Gastroesophageal sphincter (tissue), 4 donors: ENCODE data around the gene RBBP6. TPM values are rescaled to one million over a fixed set of nuclear protein-coding genes. Genes with fewer than 3 reads are reported as not detected.

Source experiments
- ATAC-seq: fragments of 150-250 bp; one replicate; pipeline ENCODE4 v1.9.1; 2016; ENCODE audit warnings: mild to moderate bottlenecking, moderate library complexity
- H3K27ac ChIP-seq, 4 donors: fragments of 200-600 bp; sonication (generic) in 3 of 4; 1 replicate in 3 of 4; 2 replicates in 1 of 4; pipeline ENCODE4 v1.5.1; 2016 to 2019
- H3K27me3 ChIP-seq: fragments of 200-600 bp; sonication (generic); one replicate; pipeline ENCODE4 v1.5.1; 2019
- H3K36me3 ChIP-seq, 2 donors: fragments of 200-600 bp; sonication (generic); one replicate each; pipeline ENCODE4 v1.5.1; 2019; ENCODE audit warnings: control low read depth in 1 of 2
- H3K4me1 ChIP-seq, 3 donors: fragments of 200-600 bp; sonication (generic); 1 replicate in 2 of 3; 2 replicates in 1 of 3; pipeline ENCODE4 v1.5.1; 2016 to 2019; ENCODE audit warnings: control low read depth in 2 of 3
- H3K4me3 ChIP-seq, 2 donors: fragments of 200-600 bp; sonication (generic); one replicate each; pipeline ENCODE4 v1.5.1; 2019; ENCODE audit warnings: mild to moderate bottlenecking in 1 of 2, moderate library complexity in 1 of 2
- H3K9me3 ChIP-seq, 3 donors: fragments of 200-600 bp; sonication (generic); one replicate each; pipeline ENCODE4 v1.5.1; 2017 to 2019; ENCODE audit warnings: control low read depth in 2 of 3
- EP300 ChIP-seq: sonication (generic); formaldehyde crosslinking; IDR thresholded peaks from one replicate; pipeline ENCODE4 v1.6.1; 2017; ENCODE audit warnings: antibody characterized with exemption, mild to moderate bottlenecking
- POLR2A ChIP-seq, 2 donors: fragments of 450-650 bp; IDR thresholded peaks; one replicate each; pipeline ENCODE4 v1.6.1; 2017; ENCODE audit warnings: antibody characterized with exemption in 2 of 2, mild to moderate bottlenecking in 2 of 2, moderate library complexity in 1 of 2
- POLR2AphosphoS5 ChIP-seq: sonication (generic); formaldehyde crosslinking; IDR thresholded peaks from one replicate; pipeline ENCODE4 v1.6.1; 2017; ENCODE audit warnings: antibody characterized with exemption
- WGBS, 2 donors: methylation state at CpG; one replicate each; pipeline ENCODE4 v1.1.5; 2018; ENCODE audit warnings: low coverage in 1 of 2; 5-methylcytosine and 5-hydroxymethylcytosine counted together
- total RNA-seq, 4 donors: library from RNA; depleted of rRNA; stranded (reverse); fragments of >200 nt; gene quantifications; one replicate each; pipeline ENCODE4 v1.1.0, GENCODE V29; 2016
- TF ChIP-seq, protein P1 (sequence below), 4 experiments: fragments of 200-600 bp in 2 of 4; fragments of 450-650 bp in 2 of 4; sonication (generic) in 1 of 4; IDR thresholded peaks; one replicate each; pipeline ENCODE4 v1.5.1; 2017 to 2019; ENCODE audit warnings: antibody characterized with exemption in 4 of 4, mild to moderate bottlenecking in 2 of 4, moderate library complexity in 2 of 4

Gene RBBP6
- total RNA-seq, 4 donors from 2014 or later: 46.0 to 134 (median 66.1) TPM

DNA sequence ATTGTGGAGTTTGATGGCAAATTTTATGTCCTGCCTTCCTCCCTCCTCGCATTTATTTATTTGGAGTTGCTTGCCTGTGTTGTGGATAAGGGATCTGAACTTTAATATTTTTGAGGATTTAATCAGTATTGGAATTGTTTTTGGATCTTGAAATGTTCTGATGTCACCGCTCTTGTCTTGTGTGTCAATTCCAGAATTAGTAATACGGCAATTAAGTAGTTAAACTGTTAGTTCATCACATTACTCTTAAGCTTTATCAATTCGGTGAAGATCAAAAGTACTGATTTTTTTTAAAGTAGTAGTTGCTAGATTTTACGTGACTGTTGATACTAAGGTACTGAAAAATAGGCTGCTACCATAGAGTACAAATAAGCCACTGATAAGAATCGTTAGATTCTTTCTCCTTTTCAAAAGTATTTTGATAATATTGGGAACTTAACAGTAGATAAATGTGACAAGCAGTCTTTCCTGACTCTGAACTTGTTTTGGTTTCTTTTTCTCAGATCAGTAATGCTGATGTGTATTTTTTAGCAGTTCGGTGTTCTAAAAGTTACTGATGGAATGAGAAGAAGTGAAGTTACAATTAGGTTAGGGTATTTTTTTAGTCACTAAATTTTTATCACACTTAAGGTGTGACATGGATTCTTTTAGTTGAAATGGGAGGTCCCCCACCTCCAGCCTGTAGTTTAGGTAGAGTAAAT is 2.0 kb downstream of the RBBP6 start:
- TF ChIP-seq, protein P1, sequence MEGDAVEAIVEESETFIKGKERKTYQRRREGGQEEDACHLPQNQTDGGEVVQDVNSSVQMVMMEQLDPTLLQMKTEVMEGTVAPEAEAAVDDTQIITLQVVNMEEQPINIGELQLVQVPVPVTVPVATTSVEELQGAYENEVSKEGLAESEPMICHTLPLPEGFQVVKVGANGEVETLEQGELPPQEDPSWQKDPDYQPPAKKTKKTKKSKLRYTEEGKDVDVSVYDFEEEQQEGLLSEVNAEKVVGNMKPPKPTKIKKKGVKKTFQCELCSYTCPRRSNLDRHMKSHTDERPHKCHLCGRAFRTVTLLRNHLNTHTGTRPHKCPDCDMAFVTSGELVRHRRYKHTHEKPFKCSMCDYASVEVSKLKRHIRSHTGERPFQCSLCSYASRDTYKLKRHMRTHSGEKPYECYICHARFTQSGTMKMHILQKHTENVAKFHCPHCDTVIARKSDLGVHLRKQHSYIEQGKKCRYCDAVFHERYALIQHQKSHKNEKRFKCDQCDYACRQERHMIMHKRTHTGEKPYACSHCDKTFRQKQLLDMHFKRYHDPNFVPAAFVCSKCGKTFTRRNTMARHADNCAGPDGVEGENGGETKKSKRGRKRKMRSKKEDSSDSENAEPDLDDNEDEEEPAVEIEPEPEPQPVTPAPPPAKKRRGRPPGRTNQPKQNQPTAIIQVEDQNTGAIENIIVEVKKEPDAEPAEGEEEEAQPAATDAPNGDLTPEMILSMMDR (IDR thresholded peaks at IDR 0.05): no peak
- TF ChIP-seq POLR2A (IDR thresholded peaks at IDR 0.05) (no peak), POLR2AphosphoS5 (no peak), EP300 (no peak)
- peak overlapping the region; percentile 96 to 100 (median 99) for H3K27ac ChIP-seq
- peaks cover 0 to 4% of the 10 kb centered on the region in 2 donors for H3K36me3 ChIP-seq
- WGBS, 2 donors: 3% methylated on average over 7 of the region's 7 CpGs
- no peaks in the 10 kb centered on the region for H3K27me3 ChIP-seq
- no peaks in the 10 kb centered on the region for H3K9me3 ChIP-seq
- H3K4me1 ChIP-seq: peaks cover 4 to 55% (median 14%) of the 10 kb centered on the region in 3 donors
- ATAC-seq: no peak
- H3K4me3 ChIP-seq: peak overlapping the region; percentile 71 to 89

DNA sequence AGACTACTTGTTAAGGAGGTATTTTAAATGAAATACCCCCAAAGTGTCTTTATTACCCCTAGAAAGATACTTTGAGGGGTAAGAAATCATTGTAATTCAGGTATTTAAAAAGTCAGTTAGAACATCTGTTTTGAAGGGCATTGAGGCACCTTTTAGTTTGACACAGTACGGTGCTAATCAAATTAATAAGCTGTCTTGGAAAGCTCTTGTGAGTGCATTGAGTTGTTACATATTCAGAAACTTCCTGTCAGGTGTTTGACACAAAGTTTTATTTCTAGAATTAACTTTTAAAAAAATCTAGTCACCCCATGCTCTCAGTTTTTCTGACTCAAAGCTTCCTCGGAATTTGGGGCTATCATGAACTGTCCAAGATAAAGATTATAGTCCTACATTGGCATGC is 4.6 kb downstream of the RBBP6 start:
- WGBS, 2 donors: 6 to 13% methylated on average over 2 of the region's 2 CpGs
- ATAC-seq: no peak
- Histone ChIP-seq H3K27me3 (no peaks in the 10 kb centered on the region), H3K4me1 (peaks cover 4 to 53% (median 14%) of the 10 kb centered on the region in 3 donors), H3K27ac (peak overlapping the region; percentile 9 to 100 (median 78)), H3K4me3 (peak overlapping the region in 1 of 2 donors; percentile 89), H3K36me3 (peaks cover 0 to 23% of the 10 kb centered on the region in 2 donors), H3K9me3 (no peaks in the 10 kb centered on the region)
- TF ChIP-seq, protein P1 (IDR thresholded peaks at IDR 0.05): no peak
- TF ChIP-seq POLR2A (IDR thresholded peaks at IDR 0.05) (no peak), POLR2AphosphoS5 (no peak), EP300 (no peak)

DNA sequence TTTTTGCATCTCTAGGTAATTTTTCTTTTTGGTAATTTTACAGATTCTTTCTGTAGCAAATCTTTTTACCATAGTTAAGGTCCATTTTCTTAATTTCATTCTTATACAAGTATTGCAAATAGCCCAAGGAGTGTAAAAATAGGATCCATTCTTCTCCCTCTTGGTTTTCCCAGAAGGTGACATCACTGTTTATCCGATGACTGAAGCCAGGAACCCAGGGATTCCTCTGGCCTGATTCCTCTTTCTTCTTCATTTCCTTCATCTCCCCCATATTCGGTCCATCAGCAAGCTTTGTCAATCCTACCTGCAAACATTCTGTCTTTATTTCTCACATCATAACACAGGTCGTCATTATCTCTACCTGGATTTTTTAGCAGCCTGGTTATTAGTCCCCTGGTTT is 5.3 kb downstream of the RBBP6 start:
- Histone ChIP-seq H3K4me3 (no peak overlapping the region), H3K4me1 (peaks cover 4 to 58% (median 14%) of the 10 kb centered on the region in 3 donors), H3K27me3 (no peaks in the 10 kb centered on the region), H3K27ac (peak overlapping the region; percentile 9 to 100 (median 82)), H3K9me3 (no peaks in the 10 kb centered on the region), H3K36me3 (peaks cover 0 to 30% of the 10 kb centered on the region in 2 donors)
- WGBS, 2 donors: 14% methylated on average over 3 of the region's 3 CpGs
- TF ChIP-seq POLR2AphosphoS5 (peak; percentile 82), POLR2A (IDR thresholded peaks at IDR 0.05) (no peak), EP300 (no peak)
- TF ChIP-seq, protein P1 (IDR thresholded peaks at IDR 0.05): no peak
- ATAC-seq: no peak

DNA sequence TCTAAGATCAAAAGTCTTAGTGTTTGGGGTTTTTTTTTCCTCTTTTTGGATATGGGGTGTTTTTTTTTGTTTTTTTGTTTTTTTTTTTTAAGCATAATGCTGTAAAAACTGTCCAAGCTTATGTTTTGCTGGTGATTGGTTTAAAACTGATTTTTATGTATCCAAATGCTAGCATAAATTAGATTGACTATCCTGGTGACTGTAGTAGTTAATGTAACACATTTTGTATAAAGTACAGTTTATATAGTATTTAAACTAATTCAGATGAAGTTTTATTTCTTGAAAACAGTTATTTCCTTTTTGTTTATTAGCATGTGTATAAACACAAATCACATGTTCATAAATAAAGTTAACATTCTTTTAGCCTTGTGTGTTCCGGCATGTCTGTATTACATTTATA is 10.9 kb downstream of the RBBP6 start:
- H3K4me1 ChIP-seq: peaks cover 0 to 64% (median 7%) of the 10 kb centered on the region in 3 donors
- H3K4me3 ChIP-seq: no peak overlapping the region
- TF ChIP-seq, protein P1 (IDR thresholded peaks at IDR 0.05): no peak
- no peak for TF ChIP-seq POLR2AphosphoS5
- TF ChIP-seq EP300: no peak
- TF ChIP-seq POLR2A (IDR thresholded peaks at IDR 0.05): no peak
- no peak overlapping the region for H3K27ac ChIP-seq
- no peaks in the 10 kb centered on the region for H3K27me3 ChIP-seq
- WGBS, 2 donors: 94 to 100% methylated on average over 1 of the region's 1 CpG
- H3K9me3 ChIP-seq: no peaks in the 10 kb centered on the region
- H3K36me3 ChIP-seq: peaks cover 0 to 34% of the 10 kb centered on the region in 2 donors
- no peak for ATAC-seq

DNA sequence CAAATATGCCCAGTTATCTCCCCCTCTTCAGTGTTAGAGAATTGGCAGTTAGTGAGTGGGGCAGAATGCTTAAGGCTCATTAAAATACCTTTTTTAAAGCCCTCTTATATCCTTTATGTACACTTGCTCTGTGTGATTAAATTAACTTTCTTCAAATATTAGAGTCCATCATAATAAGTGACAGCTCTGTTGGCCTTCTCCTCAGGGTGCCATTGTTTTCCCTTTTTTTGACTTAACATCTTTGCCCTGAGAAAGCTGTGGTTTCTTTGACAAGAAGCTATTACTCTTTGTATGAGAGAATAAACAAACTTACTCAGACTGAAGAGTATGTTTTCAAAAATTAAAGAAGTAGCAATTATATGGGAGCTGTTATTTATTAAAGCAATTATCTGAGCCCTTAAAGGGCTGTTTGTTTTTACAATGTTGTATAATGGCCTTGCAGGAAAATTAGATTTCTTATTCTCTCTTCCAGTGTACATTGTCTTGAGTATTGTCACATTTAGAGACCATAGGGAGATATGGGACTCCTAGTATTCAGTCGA is 13.4 kb downstream of the RBBP6 start:
- no peak for ATAC-seq
- H3K27ac ChIP-seq: no peak overlapping the region
- H3K4me1 ChIP-seq: peaks cover 0 to 49% (median 7%) of the 10 kb centered on the region in 3 donors
- peaks cover 0 to 42% of the 10 kb centered on the region in 2 donors for H3K36me3 ChIP-seq
- H3K9me3 ChIP-seq: no peaks in the 10 kb centered on the region
- WGBS, 2 donors: 82 to 100% methylated on average over 1 of the region's 1 CpG
- no peaks in the 10 kb centered on the region for H3K27me3 ChIP-seq
- TF ChIP-seq POLR2AphosphoS5 (no peak), POLR2A (IDR thresholded peaks at IDR 0.05) (no peak), EP300 (no peak)
- TF ChIP-seq, protein P1 (IDR thresholded peaks at IDR 0.05): no peak
- H3K4me3 ChIP-seq: no peak overlapping the region
